ENCODE data around the gene CYP4F12.

CYP4F12 gene

GRCh38 chr19:15672580-15673175 is at the start of gene CYP4F12:
Gene CYP4F12, plus strand, starts transcription at chr19:15673087. Its CDS starts 443 bp downstream, at chr19:15673530.
- peak in 1 of 2 donors; percentile 3 for DNase-seq (ENCODE audit: low read depth in 2 of 2)

- DNase-seq (ENCODE audit: low read depth in 2 of 2), result no peak
Observed at GRCh38 chr19:15623711-15624318, 49.1 kb upstream of the CYP4F12 start.

- DNase-seq (ENCODE audit: low read depth in 2 of 2), result no peak
Observed at GRCh38 chr19:15628236-15629002, 44.5 kb upstream of the CYP4F12 start.

- peak; percentile 68 to 69 for DNase-seq (ENCODE audit: low read depth in 2 of 2)
Observed at GRCh38 chr19:15629003-15629880, 43.6 kb upstream of the CYP4F12 start.

- no peak for DNase-seq (ENCODE audit: low read depth in 2 of 2)
Observed at GRCh38 chr19:15631817-15632216, 41.1 kb upstream of the CYP4F12 start.

GRCh38 chr19:15633082-15633835 is 39.6 kb upstream of the CYP4F12 start:
- no peak for DNase-seq (ENCODE audit: low read depth in 2 of 2)

- DNase-seq (ENCODE audit: low read depth in 2 of 2), result no peak
Observed at GRCh38 chr19:15634105-15634504, 38.8 kb upstream of the CYP4F12 start.

- DNase-seq (ENCODE audit: low read depth in 2 of 2), result no peak
Observed at GRCh38 chr19:15635016-15635805, 37.7 kb upstream of the CYP4F12 start.

GRCh38 chr19:15636026-15636425 is 36.9 kb upstream of the CYP4F12 start:
- no peak for DNase-seq (ENCODE audit: low read depth in 2 of 2)

- no peak for DNase-seq (ENCODE audit: low read depth in 2 of 2)
Observed at GRCh38 chr19:15639596-15639995, 33.3 kb upstream of the CYP4F12 start.

GRCh38 chr19:15640294-15640903 is 32.5 kb upstream of the CYP4F12 start, which contains the start of gene CYP4F3:
Gene CYP4F3, plus strand, starts transcription at chr19:15640897. Its CDS starts 519 bp downstream, at chr19:15641416.
- DNase-seq (ENCODE audit: low read depth in 2 of 2), result no peak

- no peak for DNase-seq (ENCODE audit: low read depth in 2 of 2)
Observed at GRCh38 chr19:15640904-15641597, 31.8 kb upstream of the CYP4F12 start.

- no peak for DNase-seq (ENCODE audit: low read depth in 2 of 2)
Observed at GRCh38 chr19:15641901-15642491, 30.9 kb upstream of the CYP4F12 start.

GRCh38 chr19:15642807-15643206 is 30.1 kb upstream of the CYP4F12 start:
- no peak for DNase-seq (ENCODE audit: low read depth in 2 of 2)

- DNase-seq (ENCODE audit: low read depth in 2 of 2), result no peak
Observed at GRCh38 chr19:15643387-15643786, 29.5 kb upstream of the CYP4F12 start.

GRCh38 chr19:15644066-15644741 is 28.7 kb upstream of the CYP4F12 start:
- DNase-seq (ENCODE audit: low read depth in 2 of 2), result no peak

GRCh38 chr19:15644816-15645215 is 28.1 kb upstream of the CYP4F12 start:
- DNase-seq (ENCODE audit: low read depth in 2 of 2), result no peak

- no peak for DNase-seq (ENCODE audit: low read depth in 2 of 2)
Observed at GRCh38 chr19:15649526-15649925, 23.4 kb upstream of the CYP4F12 start.
